ENCODE results near the gene SIGLEC1.

The SIGLEC1 gene

DNA sequence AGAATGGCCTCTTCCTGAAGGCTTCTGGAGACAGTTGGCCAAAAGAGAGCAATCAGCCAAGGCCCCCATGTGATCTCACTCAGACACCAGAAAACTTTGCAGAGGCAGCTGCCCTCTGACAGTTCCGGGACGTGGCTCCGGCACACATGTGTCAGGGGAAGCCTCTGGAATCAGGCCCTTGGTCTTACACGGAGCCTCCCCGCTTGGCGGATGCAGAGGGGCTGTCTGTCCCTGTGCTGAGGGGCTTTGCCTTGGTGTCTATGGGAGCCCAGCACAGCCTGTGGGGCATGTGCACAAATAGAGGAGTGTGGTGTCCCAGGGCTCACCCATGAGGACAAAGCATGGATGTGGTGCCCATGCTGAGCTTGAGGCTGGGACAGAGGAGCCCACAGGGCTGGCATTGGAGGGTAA lies 13.8 kb downstream of the SIGLEC1 start:
- peak; percentile 32 for DNase-seq (ENCODE audit: low spot score)

DNA sequence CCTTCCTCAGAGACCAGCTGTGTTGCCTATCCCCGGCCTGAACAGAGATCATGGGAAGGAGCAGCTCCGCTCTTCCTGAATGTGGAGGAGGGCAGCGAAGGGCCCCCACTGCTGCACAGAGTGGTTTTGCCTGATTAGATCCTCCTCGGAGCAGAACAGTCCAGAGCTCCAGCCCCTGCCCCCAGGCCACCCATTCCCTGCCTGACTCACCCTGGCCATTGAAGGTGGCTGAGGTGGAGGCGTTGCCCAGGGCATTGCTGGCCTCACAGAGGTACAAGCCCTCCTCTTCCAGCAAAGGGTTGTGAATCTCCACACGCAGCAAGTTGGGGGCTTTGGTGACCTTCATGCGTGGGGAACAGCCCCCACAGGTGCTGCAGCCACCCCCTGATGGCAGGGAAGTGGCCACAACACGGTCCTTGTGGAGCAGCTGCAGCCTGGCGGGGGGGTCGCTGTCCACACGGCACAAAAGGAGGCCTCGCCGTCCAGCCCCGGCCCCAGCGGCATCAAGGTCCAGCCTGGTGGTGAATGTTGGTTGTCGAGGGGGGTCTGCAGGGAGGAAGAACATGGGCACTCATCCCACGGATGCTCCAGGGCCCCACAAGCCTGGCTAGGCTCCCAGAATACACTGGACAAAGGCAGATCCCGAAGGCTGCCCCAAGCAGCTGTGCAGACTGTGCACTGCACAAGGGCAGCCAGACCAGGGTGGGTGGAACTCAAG lies 14.7 kb downstream of the SIGLEC1 start:
- no peak for DNase-seq (ENCODE audit: low spot score)

DNA sequence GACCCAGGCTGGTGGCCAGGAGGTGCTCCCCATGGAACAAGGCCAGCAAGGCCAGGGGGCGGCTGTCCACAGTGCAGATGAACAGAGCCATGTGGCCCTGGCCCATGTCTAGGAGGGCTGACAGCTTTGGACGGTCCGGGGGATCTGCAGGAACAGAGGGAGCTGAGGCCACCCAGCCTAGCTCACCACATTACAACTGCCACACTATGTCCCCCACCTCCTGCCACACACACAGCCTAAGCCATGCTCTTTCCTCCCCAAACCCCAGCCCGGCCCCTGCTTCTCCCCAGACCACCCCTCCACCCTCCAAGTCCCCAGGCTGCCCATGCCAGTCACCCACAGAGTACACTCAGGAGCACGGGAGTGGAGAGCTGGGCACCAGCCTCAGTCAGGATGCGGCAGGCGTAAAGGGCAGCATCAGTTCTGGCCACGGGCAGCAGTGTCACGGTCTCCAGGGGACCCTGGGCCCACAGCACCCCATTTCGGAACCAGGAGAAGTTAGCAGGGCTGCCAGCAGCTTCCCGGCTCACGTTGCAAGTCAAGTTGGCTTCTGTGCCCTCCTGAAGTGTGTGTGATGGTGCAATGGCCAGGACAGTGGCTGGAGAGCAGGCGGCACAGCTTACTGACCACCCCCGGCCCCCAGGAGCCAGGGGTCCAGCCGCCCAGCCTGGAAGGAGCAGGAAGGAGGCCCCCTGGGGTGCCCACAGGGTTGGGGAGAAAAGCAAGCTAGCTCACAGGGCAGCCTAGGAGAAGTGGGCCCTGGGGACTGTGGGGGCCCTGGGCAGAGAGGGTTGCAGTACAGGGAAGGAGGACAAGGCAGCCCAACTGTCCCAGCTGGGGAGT lies 15.4 kb downstream of the SIGLEC1 start:
- DNase-seq (ENCODE audit: low spot score): no peak

DNA sequence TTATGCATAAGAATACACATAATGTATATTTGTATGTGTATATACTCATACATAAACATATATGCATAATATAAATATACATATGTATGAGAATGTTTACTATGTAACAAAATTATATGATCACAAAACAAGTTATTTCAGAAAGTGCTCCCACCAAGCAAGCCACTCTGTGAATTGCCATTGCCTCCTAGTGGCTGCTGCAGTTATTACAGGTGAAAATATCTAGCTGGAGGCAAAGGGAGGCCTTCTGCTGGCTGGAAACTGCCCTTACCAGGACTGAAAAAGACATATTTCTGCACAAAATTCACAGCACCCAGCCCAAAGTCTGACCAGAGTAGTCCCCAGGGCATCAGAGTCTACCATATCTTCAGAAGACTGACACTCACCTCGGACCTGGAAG lies 16.2 kb downstream of the SIGLEC1 start:
- no peak for DNase-seq (ENCODE audit: low spot score)

DNA sequence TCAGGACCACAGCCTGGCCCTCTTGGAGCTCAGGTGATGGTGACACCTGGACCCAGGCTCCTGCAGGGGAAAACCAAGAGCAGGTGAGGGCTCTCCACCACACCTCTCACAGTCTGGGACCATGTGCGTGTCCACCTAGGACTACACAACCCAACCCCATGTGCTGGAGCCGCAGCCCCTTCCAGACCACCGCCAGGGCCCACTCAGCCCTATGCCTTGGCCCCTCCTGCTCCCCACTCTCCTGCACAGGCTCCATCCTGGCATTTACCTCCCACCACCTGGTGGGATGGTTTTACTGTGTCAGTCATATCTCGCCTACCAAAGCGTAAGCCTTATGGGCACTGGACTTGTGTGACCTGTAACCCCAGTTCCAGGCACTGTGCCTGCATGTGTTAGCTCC lies 17.5 kb downstream of the SIGLEC1 start:
- no peak for DNase-seq (ENCODE audit: low spot score)

DNA sequence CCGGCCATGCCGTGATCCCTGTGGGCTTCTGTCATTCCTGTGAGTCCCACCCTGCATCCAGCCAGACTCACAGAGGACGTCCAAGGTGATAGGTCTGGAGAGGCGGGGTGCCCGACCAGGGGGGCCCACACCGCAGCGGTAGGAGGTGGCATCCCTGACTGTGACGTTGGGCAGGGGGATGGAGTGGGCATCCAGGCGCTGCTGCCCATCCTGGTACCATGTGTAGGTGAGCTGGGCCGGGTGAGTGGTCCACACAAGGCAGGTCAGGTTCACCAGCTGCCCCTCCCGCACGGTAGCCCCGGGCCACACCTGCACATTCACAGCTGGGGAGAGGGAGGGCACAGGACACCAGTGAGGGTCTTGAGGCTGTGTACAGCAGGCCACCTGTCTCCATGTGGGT lies 19.0 kb downstream of the SIGLEC1 start:
- no peak for DNase-seq (ENCODE audit: low spot score)

DNA sequence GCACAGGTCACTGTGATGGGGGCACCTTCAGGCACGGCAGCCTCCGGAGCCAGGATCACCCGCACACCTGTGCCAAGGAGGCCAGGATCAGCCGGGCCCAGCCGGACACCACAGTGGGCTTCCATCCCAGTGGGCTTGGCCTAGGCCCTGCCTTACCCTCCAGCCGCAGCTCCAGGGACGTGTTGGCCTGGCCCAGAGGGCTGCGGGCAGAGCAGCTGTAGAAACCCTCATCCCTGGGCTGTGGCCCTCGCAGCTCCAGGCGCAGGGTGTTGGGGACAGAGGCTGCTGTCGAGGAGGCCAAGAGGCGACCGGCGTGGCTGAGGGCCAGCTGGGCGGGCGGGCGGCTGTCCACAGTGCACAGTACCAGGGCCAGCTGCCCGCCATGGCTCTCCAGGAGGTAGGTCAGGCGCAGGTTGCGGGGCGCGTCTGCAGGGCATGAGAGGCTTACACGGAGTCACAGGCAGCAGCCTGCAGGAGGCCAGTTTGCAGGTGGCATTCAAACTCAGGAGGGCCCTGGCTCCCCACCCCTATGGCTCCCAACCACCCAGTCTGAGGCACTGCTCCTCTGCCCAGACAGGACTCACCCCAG lies 19.6 kb downstream of the SIGLEC1 start:
- no peak for DNase-seq (ENCODE audit: low spot score)

DNA sequence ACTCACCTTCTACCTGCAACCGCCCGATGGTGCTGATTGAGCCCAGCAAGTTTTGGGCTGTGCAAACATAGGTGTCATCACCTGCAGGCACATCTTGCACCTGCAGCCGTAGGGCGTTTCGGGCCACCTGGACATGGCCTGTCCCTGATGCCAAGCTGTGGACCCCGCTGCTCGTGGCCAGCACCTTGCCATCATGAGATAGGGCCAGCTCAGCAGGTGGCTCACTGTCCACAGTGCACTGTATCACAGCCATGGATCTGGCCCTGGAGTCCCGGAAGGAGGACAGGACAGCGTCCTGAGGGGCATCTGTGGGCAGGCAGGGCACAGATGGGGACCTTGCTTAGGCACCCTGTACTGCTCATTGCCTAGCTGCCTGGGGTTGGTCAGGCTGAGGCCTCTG lies 20.5 kb downstream of the SIGLEC1 start:
- no peak for DNase-seq (ENCODE audit: low spot score)

DNA sequence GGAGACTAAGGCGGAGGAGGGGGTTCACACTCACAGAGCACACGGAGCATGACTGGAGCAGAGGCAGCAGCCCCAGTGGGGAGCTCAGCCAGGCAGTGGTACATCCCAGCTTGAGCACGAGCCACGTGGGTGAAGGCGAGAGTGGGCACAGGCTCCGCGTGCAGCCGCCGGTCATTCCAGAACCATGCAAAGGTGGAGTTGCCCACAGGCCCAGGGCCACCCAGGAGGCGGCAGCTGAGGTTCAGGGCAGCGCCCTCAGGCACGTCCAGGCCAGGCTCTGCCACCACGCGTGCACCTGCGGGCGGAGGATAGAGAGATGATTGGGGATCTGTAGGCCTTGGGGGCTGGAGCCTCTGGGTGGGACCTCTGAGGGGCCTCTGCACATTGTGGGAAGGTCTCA lies 21.1 kb downstream of the SIGLEC1 start:
- no peak for DNase-seq (ENCODE audit: low spot score)

DNA sequence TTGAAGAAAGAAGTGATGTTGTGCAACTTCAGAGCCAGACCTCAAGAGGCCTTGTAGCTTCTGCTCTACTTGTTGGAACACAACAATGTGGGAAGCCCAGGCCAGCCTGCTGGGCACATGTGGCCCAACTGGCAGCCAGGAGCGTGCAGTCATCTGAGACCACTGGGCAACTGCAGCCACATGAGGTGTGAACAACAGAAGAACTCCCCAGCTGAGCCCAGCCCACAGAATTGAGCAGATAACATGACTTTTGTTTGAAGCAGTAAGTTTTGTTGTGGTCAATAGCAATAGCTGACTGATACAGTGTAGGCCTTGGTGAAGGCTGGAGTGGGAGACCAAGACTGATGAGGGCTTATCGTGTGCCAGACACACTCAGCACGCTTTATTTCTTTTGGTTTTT lies 22.0 kb downstream of the SIGLEC1 start:
- no peak for DNase-seq (ENCODE audit: low spot score)

DNA sequence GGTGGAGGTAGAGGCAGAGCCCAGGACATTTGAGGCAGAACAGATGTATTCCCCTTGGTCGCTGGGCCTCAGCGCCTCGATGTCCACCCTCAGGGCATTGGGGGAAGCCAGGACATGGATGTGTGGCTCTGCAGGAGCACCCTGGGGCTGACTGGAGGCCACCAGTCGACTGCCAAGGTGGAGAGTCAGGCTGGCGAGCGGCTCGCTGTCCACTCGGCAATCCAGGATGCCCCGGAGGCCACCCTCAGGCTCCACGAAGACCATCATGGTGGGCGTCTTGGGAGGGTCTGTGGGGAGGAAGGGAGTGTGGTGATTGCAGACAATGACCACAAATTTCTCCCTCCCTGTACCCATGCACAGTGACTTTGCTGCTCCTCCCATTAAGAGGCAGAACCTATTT lies 22.4 kb downstream of the SIGLEC1 start:
- DNase-seq (ENCODE audit: low spot score): no peak

DNA sequence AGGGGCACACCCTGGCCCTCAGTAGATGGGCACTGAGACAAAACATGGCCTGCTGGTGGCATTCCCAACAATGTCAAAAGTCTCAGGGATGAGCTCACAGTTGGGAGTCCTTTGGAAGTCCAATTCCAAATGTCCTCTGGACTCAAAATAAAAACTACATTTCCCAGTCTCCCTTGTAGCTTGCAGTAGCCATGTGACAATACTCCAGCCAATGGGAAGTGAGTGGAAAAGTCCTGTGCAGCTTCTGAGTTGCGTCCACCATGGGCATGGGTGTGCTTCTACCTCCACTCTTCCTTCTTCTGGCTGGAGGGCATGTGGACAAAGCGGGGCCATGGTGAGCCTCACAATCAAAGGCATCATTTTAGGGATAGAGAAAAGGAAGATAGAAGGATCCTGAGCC lies 24.7 kb downstream of the SIGLEC1 start:
- DNase-seq (ENCODE audit: low spot score): peak; percentile 86

DNA sequence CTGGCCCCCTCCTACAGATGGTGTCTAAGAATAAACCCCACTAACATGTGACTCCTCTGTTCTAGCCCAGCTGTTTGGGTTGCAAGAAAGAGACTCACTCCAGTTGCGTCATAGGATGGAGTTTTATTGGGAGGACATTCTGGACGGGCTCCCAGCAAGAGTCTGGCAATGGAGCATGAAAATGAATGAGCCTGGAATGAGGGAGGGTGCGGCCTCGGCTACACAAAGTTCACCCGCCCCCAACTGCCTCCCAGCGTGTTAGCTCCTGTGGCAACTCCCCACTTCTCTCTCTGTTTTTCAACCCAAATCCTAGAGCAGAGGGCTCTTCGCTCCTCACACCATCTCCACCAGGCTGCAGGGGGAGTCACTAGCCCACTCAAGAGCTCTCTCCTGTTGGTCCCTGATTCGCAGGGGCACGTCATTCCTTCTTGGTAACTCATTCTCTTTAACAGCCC lies 25.5 kb downstream of the SIGLEC1 start:
- DNase-seq (ENCODE audit: low spot score): peak; percentile 93

DNA sequence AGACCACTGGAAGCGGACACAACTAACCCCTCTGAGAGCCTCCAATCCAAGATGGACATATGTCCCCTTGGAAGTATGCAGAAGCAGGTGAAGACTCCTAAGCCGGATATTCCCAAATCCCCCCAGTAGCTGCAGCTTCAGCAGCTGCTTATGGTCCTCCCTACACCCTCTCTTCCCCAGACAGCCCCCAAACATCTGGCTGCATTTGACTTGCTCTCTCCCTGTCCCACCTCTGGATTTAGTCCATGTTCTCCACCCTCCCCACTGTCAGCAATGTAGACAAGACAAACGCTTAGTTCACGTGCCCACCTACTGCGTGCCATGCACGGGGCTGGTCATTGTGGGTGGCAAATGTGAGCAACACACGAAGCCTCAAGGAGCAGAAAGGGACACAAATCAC lies 26.0 kb downstream of the SIGLEC1 start:
- DNase-seq (ENCODE audit: low spot score): no peak

DNA sequence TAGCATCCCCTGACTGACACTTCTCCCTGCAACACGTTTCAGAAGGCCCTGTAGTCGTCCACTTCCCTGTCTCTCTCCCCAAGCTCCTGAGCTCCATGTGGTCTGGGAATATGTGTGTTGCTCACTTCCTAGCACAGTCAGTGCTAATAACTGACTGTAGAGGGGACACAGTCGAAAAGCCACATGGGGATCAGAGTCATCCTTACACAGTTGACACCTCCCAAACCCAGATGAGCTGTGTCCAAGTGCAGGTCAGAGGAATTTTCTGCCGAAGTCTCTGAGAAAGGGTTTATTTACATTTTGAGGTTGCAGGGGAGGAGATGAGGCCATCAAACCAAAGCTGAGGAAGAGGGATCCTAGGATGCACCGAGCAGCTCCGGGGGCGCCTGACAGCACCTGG lies 27.1 kb downstream of the SIGLEC1 start:
- DNase-seq (ENCODE audit: low spot score): no peak

DNA sequence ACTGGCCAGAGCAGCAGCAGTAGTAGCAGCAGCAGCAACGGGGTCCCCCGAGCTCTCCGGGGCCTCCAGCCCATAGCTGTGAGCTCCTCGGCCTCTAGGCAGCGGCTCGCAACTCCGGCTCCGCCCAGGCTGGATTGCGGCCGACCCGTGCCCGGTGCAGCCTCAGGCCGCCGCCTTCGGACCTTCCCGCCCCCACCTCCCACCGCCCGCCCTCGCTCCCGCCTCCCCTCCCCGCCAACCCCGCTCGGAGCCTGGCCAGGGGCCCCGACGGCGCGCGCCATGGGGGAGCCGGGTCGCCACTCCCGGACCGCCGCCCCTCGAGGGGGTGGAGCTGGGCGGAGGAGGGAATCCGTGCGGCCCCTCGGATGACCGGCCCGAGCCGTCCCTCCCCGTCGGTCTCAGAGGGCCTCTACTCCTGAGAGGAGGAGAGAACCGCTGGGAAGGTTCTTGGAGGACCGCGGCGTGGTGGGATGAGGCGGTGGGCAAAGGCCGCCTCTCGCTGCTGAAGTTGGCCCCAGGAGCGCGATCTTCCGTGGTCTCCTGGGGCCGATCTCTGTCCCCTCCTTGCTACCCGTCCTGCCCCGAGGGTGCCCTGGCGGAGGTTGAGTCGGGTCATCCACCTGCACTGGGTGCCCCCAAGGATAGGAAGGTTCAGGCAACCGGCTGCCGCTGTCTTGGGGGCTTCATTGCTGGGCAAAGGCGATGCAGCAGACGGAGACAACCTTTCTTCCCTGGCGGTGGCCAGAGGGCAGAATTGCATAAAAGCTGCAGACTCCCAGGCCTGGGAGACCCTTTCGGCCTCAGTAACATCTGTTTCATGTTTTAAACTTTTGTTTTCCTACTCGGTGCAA lies 30.2 kb downstream of the SIGLEC1 start, which contains the start of gene ADAM33:
TSS of gene ADAM33 (minus strand) at position 80 of the 851 bp plus-strand sequence. CDS start at position 74, 6 bp downstream.
- DNase-seq (ENCODE audit: low spot score): peak; percentile 83

DNA sequence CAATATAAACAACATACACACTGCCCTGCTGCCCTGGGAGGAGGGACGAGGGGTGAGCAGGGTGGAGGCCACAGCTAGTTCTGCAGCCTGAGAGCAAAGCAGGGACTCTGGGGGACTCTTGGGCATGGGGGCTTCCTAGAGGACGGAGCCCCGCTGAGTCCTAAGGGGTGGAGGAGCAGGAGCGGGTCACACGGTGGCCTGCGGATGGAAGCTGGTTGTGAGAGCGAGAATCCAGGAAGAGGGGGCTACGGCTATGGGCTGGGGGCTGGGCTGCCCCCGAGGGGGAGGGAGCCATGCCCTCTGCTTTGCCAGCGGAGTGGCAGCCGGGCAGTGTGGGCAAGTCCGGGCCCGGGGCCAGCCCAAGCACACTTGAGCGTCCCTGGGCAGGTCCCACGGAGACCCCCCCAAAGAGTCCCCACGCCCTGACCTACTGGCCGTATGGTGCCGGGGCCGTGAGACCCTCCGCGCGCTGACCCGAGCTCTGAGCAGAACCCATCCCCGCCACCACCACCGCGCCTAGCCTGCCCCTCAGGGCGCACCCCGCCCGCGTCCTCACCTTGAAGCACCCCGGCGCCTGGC lies 31.0 kb downstream of the SIGLEC1 start:
- DNase-seq (ENCODE audit: low spot score): no peak

DNA sequence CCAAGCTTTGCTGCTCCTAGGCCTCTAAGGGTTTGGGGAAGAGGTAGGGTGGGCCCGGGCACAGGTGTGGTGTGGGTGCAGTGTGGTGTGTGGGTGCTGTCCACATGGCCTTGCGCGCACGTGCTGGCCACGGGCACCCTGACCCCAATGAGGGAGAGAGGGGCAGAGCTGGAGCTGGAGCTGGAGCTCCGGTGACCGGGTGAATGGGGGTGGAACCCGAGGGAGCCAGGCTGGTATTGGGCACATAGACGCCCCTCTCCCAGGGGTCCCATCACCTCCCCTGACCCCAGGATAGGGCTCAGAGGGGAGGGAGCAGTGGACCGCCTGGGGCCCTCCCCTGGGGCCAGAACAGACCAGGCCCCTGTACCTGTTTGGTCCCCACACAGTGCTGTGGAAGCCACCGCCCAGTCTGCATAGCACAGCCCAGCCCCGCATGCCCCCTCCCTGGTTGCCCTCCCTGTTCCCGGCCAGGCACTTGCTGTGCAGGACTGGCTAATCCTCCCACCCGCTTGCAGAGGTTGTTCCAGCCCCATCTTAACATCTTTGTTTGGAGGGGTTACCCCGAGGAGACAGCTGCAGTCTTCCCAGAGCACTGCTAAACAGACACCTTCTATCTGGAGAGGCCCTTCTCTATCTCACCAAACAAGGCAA lies 31.6 kb downstream of the SIGLEC1 start:
- peak; percentile 31 for DNase-seq (ENCODE audit: low spot score)

DNA sequence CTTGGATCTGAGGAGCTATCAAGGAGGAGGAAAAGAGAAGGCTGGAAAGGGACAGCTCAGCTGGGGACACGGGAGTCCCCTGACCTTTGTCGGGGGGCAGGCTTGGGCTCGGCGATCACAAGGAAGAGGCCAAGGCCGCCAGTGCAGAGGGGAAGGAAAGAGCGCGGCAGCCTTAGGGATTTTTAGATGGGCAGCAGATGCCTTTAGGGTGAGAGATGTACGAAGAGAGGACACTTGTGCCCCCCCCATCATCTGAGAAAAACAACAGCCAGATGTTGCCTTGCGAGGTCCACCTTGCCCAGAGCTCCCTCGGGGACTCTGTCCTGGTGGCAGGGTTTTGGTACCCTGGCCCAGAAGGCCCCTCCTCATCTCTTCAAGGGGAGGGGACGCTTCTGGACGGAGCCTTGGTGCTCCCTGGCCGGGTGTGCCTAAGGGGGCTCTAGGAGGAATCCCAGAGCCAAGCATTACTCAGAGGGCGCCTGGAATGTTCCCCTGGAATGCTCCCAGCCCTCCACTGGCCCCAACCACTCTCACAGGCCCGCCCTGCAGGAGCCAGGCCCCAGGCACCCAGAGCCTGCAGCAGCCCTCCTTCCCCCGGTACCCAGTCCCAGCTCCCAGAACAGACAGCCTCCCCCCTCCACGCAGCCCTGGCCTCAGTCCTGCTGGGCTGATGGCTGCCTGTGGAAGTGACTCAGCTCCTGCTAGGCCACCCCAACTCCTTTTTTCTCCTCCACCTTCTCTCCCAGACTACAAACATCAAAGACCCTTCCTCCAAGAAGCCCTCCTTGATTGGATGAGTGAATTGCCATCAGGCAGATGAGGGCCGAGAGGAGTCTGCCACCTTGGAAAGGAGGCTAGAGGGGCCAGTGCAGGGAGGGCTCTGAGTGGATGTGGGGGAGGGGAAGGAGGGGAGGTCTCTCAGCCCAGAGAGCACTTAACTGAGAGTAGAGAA lies 32.4 kb downstream of the SIGLEC1 start:
- peak; percentile 95 for DNase-seq (ENCODE audit: low spot score)

All from GM03348 (cell line).